Measurements from ENCODE around the gene ERBB3. TPM values are rescaled to one million over a fixed set of nuclear protein-coding genes. Genes with fewer than 3 reads are reported as not detected.
A peak's percentile ranks its signal among the peaks of the same experiment; 100 is the strongest.

ERBB3 gene
- total and polyA plus RNA-seq, 2 of the 8 experiments (the other 6 are each of a cell fraction or from before 2014, with no cell fraction given), result 33.9 to 52.4 TPM

DNA sequence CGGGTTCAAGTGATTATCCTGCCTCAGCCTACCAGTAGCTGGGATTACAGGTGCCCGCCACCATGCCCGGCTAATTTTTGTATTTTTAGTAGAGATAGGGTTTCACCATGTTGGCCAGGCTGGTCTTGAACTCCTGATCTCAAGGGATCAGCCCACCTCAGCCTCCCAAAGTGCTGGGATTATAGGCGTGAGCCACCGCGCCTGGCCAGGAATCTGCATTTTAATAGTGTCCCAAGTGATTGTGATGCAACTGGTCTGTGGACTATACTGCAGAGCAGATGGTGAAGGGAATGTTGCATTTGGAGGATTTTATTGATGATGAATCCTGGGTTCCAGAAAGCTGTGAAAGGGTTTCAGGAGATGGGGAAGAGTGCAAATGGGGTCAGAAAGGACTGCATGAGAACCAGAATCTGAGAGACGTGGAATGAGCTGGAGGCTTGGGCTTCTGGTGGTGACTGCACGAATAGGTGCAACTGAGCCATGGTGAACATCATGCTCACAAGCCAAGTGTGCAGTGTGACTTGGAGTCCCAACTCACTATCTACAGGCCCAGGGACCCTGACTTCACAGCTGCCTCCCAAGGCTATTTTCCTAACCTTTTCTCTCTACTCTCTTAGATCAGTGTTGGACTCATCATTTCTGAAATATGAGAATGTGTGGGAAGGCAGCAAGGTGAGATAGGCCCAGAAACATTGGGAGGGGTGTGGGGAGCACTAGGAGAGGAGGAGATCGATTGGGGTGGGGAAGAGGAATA is 33.8 kb upstream of the ERBB3 start:
- Histone ChIP-seq H2BK12ac (ENCODE audit: low read depth, low read length) (0 out of 2 replicates have a peak overlapping the region, but pooled peaks have one; percentile 39), H2AFZ (ENCODE audit: low read length) (no peak overlapping the region), H3K9ac (replicated peaks in 1 of 4; ENCODE audit: extremely low read depth in 1 of 4, low read depth in 3 of 4, low read length in 3 of 4) (no peak overlapping the region), H3K4me2 (ENCODE audit: insufficient read depth in 1 of 2, low read depth in 2 of 2, low read length in 2 of 2) (no peak overlapping the region), H3K23me2 (ENCODE audit: low read depth, low read length) (peaks cover 7% of the 10 kb centered on the region), H3K27ac (ENCODE audit: low read depth, low read length) (peak overlapping the region; percentile 40; the same call in 1 of the 2 replicates), H4K91ac (replicated peaks; ENCODE audit: insufficient read length, low read length) (no peak overlapping the region), H3K79me2 (ENCODE audit: control insufficient read depth in 1 of 2, insufficient read depth in 2 of 2, low read length in 2 of 2) (peaks cover 6 to 19% of the 10 kb centered on the region in 2 experiments), H4K20me1 (replicated peaks in 1 of 2; ENCODE audit: control insufficient read depth in 1 of 2, insufficient read depth in 2 of 2, low read length in 2 of 2) (peaks cover 0 to 4% of the 10 kb centered on the region in 2 experiments), H3K14ac (ENCODE audit: insufficient read length) (no peak overlapping the region), H3K9me3 (ENCODE audit: insufficient read depth in 2 of 2, low read depth in 1 of 2, low read length in 1 of 2) (no peaks in the 10 kb centered on the region), H2BK15ac (ENCODE audit: low read length) (peak overlapping the region; percentile 81; the same call in 1 of the 2 replicates), H2AK5ac (ENCODE audit: low read depth, low read length) (no peak overlapping the region), H3K23ac (ENCODE audit: insufficient read length) (no peak overlapping the region), H2BK20ac (ENCODE audit: low read length) (no peak overlapping the region), H2BK5ac (ENCODE audit: low read depth, low read length) (peak overlapping the region; percentile 52; the same call in 1 of the 2 replicates), H3K79me1 (ENCODE audit: low read depth, low read length) (peaks cover 3% of the 10 kb centered on the region; the same call in 1 of the 2 replicates), H3K36me3 (ENCODE audit: control insufficient read depth in 2 of 4, insufficient read depth in 4 of 4, low read length in 3 of 4) (peaks cover 13 to 30% (median 21%) of the 10 kb centered on the region in 4 experiments), H2BK120ac (replicated peaks; ENCODE audit: low read depth, low read length) (no peak overlapping the region), H3K18ac (ENCODE audit: extremely low read depth, low read length) (no peak overlapping the region; the same call in 1 of the 2 replicates), H3K56ac (replicated peaks; ENCODE audit: insufficient read length, low read depth, low read length) (no peak overlapping the region), H3K27me3 (replicated peaks in 1 of 4; ENCODE audit: control insufficient read depth in 3 of 4, extremely low read depth in 1 of 4, insufficient read depth in 3 of 4, low read length in 3 of 4) (no peaks in the 10 kb centered on the region), H3K4me1 (replicated peaks in 1 of 4; ENCODE audit: control insufficient read depth in 3 of 4, insufficient read depth in 4 of 4, low read length in 3 of 4) (peaks cover 0 to 12% (median 2%) of the 10 kb centered on the region in 4 experiments; a peak in 4 of 7 replicates), H4K5ac (ENCODE audit: insufficient read length, low read depth, low read length) (no peak overlapping the region), H3K4ac (replicated peaks; ENCODE audit: insufficient read length, low read depth, low read length) (no peak overlapping the region), H3K4me3 (ENCODE audit: extremely low read depth in 1 of 4, insufficient read depth in 2 of 4, low read depth in 3 of 4, low read length in 4 of 4) (no peak overlapping the region), H4K8ac (ENCODE audit: extremely low read depth, insufficient read depth, low read length) (no peak overlapping the region)
- FAIRE-seq, result no peak
- TF ChIP-seq POLR2AphosphoS5 (IDR thresholded peaks at IDR 0.05; ENCODE audit: low read depth, low read length) (peak; percentile 71), POLR2A (IDR thresholded peaks at IDR 0.05; ENCODE audit: control extremely low read depth in 1 of 2, low read depth in 2 of 2, low read length in 2 of 2) (peak in 1 of 2 experiments; percentile 57; a peak in 1 of 3 replicates), CHD2 (IDR thresholded peaks at IDR 0.05; ENCODE audit: low read length) (no peak)
- 86% methylated on average over 9 of the region's 9 CpGs; no CpG with 5 or more reads in 1 of the 2 experiments for WGBS, 2 experiments (ENCODE audit: extremely low coverage in 1 of 2, insufficient coverage in 1 of 2, insufficient read length in 1 of 2, insufficient replicate concordance in 2 of 2, low coverage in 1 of 2, low lambda C conversion rate in 2 of 2, missing lambda C conversion rate in 1 of 2)
- no peak for DNase-seq (ENCODE audit: low read depth in 1 of 2, low spot score in 2 of 2)
- CTCF ChIA-PET (ENCODE audit: partially characterized antibody), result interaction anchor here (0.6 to 2.5 kb wide), 18 partner anchors 9 to 296 kb away, joined by 3 to 13 read pairs (median 4); partner anchors contain the start of genes ERBB3, PA2G4 and SUOX
- POLR2A ChIA-PET (ENCODE audit: partially characterized antibody), result interaction anchor here (0.6 to 5.4 kb wide), 35 partner anchors 9 to 1391 kb away, joined by 3 to 73 read pairs (median 6); partner anchors contain the start of genes DNAJC14, ERBB3, ESYT1 and IKZF4

Measured in H1 (cell line).